ENCODE results near the gene ALOX5. TPM values are rescaled to one million over a fixed set of nuclear protein-coding genes. Genes with fewer than 3 reads are reported as not detected.

The ALOX5 gene
- total RNA-seq, 1 experiment from 2014 or later: 6.1 TPM

- no peak for ATAC-seq
Measured at GRCh38 chr10:45418849-45419675, 45.0 kb downstream of the ALOX5 start.

More at GRCh38 chr10:45418849-45419675, 45.0 kb downstream of the ALOX5 start:
- Histone ChIP-seq H3K4me1 (ENCODE audit: control insufficient read depth in 1 of 2, insufficient read depth in 2 of 2, low read length in 2 of 2) (peaks cover 4 to 7% of the 10 kb centered on the region in 2 experiments; a peak in 1 of 4 replicates), H2AFZ (ENCODE audit: low read depth, low read length, poor library complexity, severe bottlenecking) (no peak overlapping the region), H3K9me3 (ENCODE audit: control insufficient read depth in 1 of 2, insufficient read depth in 1 of 2, low read depth in 1 of 2, low read length in 2 of 2) (no peaks in the 10 kb centered on the region), H3K79me2 (ENCODE audit: insufficient read depth, low read length) (no peaks in the 10 kb centered on the region), H3K4me3 (replicated peaks in 1 of 2; ENCODE audit: low read depth in 1 of 2, low read length in 2 of 2) (no peak overlapping the region), H4K20me1 (ENCODE audit: insufficient read depth) (no peaks in the 10 kb centered on the region), H3K27me3 (ENCODE audit: insufficient read depth, low read length) (no peaks in the 10 kb centered on the region), H3K9me2 (ENCODE audit: insufficient read depth) (no peaks in the 10 kb centered on the region), H3K27ac (ENCODE audit: low read depth, low read length) (no peak overlapping the region), H3K9ac (ENCODE audit: low read length) (no peak overlapping the region), H3K36me3 (ENCODE audit: control insufficient read depth in 1 of 2, insufficient read depth in 2 of 2, low read length in 2 of 2) (no peaks in the 10 kb centered on the region), H3K4me2 (ENCODE audit: low read length) (no peak overlapping the region)
- ChIA-PET CTCF (no interaction called here), RAD21 (ENCODE audit: low non-redundant PET in 1 of 2, low total read pairs in 2 of 2, uncharacterized antibody in 2 of 2, unreplicated experiment in 2 of 2) (no interaction called here), POLR2A (no interaction called here)
- no peak for DNase-seq (ENCODE audit: low read depth, low spot score)
- intact Hi-C loops (cut with micrococcal nuclease): no loop called here
- BruUV-seq (replicated peaks): no TSS peak
- TF ChIP-seq, protein P1, sequence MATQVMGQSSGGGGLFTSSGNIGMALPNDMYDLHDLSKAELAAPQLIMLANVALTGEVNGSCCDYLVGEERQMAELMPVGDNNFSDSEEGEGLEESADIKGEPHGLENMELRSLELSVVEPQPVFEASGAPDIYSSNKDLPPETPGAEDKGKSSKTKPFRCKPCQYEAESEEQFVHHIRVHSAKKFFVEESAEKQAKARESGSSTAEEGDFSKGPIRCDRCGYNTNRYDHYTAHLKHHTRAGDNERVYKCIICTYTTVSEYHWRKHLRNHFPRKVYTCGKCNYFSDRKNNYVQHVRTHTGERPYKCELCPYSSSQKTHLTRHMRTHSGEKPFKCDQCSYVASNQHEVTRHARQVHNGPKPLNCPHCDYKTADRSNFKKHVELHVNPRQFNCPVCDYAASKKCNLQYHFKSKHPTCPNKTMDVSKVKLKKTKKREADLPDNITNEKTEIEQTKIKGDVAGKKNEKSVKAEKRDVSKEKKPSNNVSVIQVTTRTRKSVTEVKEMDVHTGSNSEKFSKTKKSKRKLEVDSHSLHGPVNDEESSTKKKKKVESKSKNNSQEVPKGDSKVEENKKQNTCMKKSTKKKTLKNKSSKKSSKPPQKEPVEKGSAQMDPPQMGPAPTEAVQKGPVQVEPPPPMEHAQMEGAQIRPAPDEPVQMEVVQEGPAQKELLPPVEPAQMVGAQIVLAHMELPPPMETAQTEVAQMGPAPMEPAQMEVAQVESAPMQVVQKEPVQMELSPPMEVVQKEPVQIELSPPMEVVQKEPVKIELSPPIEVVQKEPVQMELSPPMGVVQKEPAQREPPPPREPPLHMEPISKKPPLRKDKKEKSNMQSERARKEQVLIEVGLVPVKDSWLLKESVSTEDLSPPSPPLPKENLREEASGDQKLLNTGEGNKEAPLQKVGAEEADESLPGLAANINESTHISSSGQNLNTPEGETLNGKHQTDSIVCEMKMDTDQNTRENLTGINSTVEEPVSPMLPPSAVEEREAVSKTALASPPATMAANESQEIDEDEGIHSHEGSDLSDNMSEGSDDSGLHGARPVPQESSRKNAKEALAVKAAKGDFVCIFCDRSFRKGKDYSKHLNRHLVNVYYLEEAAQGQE (IDR thresholded peaks at IDR 0.05; ENCODE audit: low read depth): no peak
- TF ChIP-seq, protein P2, sequence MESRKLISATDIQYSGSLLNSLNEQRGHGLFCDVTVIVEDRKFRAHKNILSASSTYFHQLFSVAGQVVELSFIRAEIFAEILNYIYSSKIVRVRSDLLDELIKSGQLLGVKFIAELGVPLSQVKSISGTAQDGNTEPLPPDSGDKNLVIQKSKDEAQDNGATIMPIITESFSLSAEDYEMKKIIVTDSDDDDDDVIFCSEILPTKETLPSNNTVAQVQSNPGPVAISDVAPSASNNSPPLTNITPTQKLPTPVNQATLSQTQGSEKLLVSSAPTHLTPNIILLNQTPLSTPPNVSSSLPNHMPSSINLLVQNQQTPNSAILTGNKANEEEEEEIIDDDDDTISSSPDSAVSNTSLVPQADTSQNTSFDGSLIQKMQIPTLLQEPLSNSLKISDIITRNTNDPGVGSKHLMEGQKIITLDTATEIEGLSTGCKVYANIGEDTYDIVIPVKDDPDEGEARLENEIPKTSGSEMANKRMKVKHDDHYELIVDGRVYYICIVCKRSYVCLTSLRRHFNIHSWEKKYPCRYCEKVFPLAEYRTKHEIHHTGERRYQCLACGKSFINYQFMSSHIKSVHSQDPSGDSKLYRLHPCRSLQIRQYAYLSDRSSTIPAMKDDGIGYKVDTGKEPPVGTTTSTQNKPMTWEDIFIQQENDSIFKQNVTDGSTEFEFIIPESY (IDR thresholded peaks at IDR 0.05; ENCODE audit: extremely low read depth, insufficient replicate concordance, low read length): no peak
- TF ChIP-seq EZH2phosphoT487 (IDR thresholded peaks at IDR 0.05; ENCODE audit: borderline replicate concordance) (no peak), JUND (IDR thresholded peaks at IDR 0.05) (no peak)

Data from HCT116 (cell line).